ENCODE results near the gene COQ10B.

The COQ10B gene

DNA sequence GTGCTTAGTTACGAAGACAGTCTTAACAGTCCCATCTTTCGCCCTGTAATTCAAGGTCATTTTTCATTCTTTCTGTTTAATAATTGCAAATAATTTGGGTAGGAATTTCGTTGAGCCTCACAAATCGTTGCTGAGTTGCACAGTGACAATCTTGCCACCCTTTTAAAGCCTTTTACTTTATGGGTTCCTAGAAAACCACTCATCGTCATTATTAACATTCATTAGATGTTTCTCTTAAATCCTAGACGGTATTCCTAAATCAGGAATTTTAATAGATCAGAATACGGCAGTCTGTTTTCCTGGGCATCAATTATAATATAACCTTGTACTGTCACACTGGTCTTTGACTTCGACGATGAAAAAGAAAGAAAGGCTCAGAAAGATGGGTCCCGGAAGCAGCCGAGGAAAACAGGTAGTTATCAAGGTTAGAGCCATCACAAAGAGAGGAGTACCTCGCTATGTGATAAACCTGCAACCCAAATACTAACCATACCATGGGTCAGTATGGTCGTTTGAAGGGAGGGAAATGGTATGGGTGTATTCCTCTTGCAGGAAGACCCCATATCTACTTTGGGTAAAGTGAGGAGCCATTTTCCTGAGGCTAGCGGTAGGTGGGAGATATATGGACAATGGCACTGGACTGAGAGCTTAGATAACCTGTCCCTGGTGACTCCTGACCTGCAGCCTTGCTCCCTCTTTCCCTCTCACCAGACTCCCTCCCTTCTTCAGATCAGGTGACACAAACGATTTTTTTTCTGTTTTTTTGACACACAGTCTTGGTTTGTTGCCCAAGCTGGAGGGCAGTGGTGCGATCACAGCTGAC is 17.5 kb upstream of the COQ10B start:
- peak overlapping the region; percentile 91 for H3K27ac ChIP-seq
- TF ChIP-seq, protein P1, sequence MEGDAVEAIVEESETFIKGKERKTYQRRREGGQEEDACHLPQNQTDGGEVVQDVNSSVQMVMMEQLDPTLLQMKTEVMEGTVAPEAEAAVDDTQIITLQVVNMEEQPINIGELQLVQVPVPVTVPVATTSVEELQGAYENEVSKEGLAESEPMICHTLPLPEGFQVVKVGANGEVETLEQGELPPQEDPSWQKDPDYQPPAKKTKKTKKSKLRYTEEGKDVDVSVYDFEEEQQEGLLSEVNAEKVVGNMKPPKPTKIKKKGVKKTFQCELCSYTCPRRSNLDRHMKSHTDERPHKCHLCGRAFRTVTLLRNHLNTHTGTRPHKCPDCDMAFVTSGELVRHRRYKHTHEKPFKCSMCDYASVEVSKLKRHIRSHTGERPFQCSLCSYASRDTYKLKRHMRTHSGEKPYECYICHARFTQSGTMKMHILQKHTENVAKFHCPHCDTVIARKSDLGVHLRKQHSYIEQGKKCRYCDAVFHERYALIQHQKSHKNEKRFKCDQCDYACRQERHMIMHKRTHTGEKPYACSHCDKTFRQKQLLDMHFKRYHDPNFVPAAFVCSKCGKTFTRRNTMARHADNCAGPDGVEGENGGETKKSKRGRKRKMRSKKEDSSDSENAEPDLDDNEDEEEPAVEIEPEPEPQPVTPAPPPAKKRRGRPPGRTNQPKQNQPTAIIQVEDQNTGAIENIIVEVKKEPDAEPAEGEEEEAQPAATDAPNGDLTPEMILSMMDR (IDR thresholded peaks at IDR 0.05) = no peak
- TF ChIP-seq ZFX (IDR thresholded peaks at IDR 0.05; ENCODE audit: borderline replicate concordance) = no peak

DNA sequence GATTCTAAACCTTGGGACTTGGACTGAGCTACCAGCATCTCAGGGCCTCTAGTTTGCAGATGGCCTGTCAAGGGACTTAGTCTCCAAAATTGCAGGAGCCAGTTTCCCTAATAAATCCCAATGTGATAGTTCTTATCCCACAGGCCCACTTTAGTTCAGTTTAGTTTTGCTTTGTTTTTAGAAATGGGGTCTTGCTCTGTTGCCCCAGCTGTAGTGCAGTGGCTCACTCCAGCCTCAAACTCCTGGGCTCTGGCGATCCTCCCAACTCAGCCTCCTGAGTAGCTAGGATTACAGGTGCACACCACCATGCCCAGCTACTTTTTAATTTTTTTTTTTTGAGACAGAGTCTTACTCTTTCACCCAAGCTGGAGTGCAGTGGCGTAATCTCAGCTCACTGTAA is 16.0 kb upstream of the COQ10B start:
- H3K27ac ChIP-seq = no peak overlapping the region

DNA sequence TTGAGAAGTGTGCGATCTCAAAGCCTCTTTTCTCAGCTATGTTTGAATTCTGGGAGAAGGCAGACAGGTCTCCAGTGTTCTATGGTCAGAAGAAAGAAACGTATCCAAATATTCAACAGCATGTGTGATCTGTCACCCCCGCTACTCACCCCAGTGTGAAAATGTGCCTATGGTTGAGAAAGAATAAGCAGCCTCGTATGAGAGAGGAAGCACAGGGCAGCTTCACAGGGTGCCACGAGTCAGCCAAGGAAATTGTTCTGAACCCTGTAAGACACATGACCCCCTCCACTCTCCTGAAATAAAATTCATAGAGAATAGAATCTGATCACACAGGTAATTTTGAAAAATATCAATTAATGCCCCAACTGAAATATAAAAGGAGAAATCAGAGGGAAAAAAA is 10.5 kb upstream of the COQ10B start:
- no peak overlapping the region for H3K27ac ChIP-seq
- TF ChIP-seq, protein P1 (IDR thresholded peaks at IDR 0.05) = no peak
- no peak for TF ChIP-seq ZFX (IDR thresholded peaks at IDR 0.05; ENCODE audit: borderline replicate concordance)

More for the DNA sequence above, 16.0 kb upstream of the COQ10B start:
- no peak for TF ChIP-seq ZFX (IDR thresholded peaks at IDR 0.05; ENCODE audit: borderline replicate concordance)
- TF ChIP-seq, protein P1 (IDR thresholded peaks at IDR 0.05) = no peak

DNA sequence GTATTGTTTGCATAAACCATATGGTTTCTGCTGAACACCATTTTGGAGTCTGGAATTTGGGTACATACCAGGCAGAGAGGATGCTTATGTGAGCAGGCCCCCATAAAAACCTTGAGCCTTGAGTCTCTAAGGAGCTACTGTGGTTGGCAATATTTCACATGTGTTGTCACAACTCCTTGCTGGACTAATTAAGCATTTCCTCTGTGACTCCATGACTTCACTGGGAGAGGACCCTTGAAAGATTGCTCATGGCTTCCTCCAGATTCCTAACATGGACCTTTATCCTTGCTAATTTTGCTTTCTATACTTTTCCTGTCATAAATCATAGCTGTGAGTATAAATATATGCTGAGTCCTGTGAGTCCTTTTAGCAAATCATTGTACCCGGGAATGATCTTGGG is 7.6 kb upstream of the COQ10B start:
- no peak overlapping the region for H3K27ac ChIP-seq
- TF ChIP-seq, protein P1 (IDR thresholded peaks at IDR 0.05) = no peak
- TF ChIP-seq ZFX (IDR thresholded peaks at IDR 0.05; ENCODE audit: borderline replicate concordance) = no peak

DNA sequence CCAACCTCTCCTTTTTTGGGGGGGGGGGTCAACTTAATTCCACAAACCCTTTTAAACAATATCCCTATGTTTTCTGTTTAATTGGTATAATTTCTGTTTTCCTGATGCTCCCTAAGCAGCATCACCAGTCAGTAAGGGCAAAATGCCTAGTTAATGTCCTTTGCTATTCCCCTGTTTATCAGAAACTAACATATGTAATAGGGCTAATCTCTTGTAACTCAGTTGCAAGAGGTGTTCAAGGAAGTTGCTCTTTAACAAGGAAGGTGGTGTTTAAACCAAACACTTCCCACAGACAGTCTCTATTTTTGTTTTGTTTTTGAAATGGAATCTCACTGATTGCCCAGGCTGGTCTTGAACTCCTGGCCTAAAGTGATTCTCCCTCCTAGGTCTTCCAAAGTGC is 6.5 kb upstream of the COQ10B start:
- TF ChIP-seq ZFX (IDR thresholded peaks at IDR 0.05; ENCODE audit: borderline replicate concordance) = no peak
- TF ChIP-seq, protein P1 (IDR thresholded peaks at IDR 0.05) = no peak
- no peak overlapping the region for H3K27ac ChIP-seq

DNA sequence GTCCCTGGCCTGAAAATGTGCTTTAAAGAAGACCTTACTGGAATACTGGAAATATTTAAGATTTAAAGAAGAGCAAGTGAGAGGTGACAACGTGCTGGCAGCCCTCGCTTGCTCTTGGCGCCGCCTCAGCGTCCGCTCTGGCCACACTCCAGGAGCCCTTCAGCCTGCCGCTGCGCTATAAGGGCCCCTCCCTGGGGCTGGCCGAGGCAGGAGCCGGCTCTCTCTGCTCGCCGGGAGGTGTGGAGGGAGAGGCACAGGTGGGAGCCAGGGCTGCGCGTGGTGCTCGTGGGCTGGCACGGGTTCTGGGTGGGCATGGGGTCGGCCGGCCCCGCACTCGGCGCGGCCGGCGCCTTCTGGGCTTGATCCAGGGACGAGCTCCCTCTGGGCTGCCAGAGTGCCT is 2.9 kb upstream of the COQ10B start:
- TF ChIP-seq ZFX (IDR thresholded peaks at IDR 0.05; ENCODE audit: borderline replicate concordance) = no peak
- TF ChIP-seq, protein P1 (IDR thresholded peaks at IDR 0.05) = no peak
- no peak overlapping the region for H3K27ac ChIP-seq

DNA sequence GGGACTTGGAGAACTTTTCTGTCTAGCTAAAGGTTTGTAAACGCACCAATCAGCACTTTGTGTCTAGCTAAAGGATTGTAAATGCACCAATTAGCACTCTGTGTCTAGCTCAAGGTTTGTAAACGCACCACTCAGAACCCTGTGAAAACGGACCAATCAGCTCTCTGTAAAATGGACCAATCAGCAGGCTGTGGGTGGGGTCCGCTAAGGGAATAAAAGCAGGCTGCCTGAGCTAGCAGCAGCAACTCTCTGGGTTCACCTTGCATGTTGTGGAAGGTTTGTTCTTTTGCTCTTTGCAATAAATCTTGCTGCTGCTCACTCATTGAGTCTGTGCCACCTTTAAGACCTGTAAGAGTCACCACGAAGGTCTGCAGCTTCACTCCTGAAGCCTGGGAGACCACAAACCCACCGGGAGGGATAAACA is 2.4 kb upstream of the COQ10B start:
- H3K27ac ChIP-seq = peak overlapping the region; percentile 89; the same call in 1 of the 2 replicates
